NT2/D1 (cell line): ENCODE measurements around the gene NCAM2.

ENCODE experiments used
- DNase-seq: peaks from one replicate; pipeline ENCODE4 v3.0.0-alpha.2; 2011; ENCODE audit warnings: low read depth, low spot score
- H3K27me3 ChIP-seq: 2 replicates; pipeline ENCODE4 v1.6.0; 2011; ENCODE audit warnings: mild to moderate bottlenecking; ENCODE audit not compliant: insufficient read length, insufficient read depth
- H3K36me3 ChIP-seq: 2 replicates; pipeline ENCODE4 v1.6.1; 2011; ENCODE audit warnings: mild to moderate bottlenecking, low read length, mixed read lengths; ENCODE audit not compliant: insufficient read depth, insufficient read length
- H3K4me1 ChIP-seq: 2 replicates; pipeline ENCODE4 v1.5.1; 2011; ENCODE audit not compliant: insufficient read depth, insufficient read length
- H3K4me3 ChIP-seq: 2 replicates; pipeline ENCODE4 v1.5.1; 2011; ENCODE audit warnings: low read depth; ENCODE audit not compliant: insufficient read length
- H3K9ac ChIP-seq: 2 replicates; pipeline ENCODE4 v1.6.0; 2011; ENCODE audit warnings: low read depth; ENCODE audit not compliant: insufficient read length
- H3K9me3 ChIP-seq: 2 replicates; pipeline ENCODE4 v1.5.1; 2011; ENCODE audit warnings: mild to moderate bottlenecking, low read length; ENCODE audit not compliant: insufficient read depth
- SUZ12 ChIP-seq: IDR thresholded peaks from 2 replicates; pipeline ENCODE4 v1.6.1; 2011; ENCODE audit not compliant: insufficient read length, insufficient read depth; ENCODE audit errors: extremely low read depth
- YY1 ChIP-seq: IDR thresholded peaks from 2 replicates; pipeline ENCODE4 v1.6.1; 2011; ENCODE audit not compliant: insufficient read length, insufficient read depth
- ZNF274 ChIP-seq: IDR thresholded peaks from 2 replicates; pipeline ENCODE4 v1.6.1; 2011; ENCODE audit warnings: mild to moderate bottlenecking, low read depth, low read length

The NCAM2 gene

DNA sequence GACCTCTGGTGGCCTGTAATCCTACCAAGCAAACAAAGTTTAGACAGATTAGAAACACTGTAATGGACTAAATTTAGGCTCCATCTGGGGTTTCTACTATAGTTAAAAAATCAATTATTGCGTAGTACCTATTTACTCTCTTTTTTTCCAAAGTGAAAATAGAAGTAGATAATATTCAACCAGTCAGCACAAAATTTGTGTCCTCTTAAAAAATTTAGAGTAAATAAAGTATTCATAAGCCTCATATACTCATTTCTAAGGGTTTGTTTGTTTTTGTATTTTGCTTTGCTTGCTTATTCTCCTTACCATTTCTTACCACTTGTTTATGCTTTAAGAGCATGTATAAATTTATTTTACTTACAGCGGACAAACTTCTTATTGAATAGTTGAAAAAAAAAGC lies 54.5 kb downstream of the NCAM2 start:
- Histone ChIP-seq H3K4me1 (no peaks in the 10 kb centered on the region), H3K9me3 (no peaks in the 10 kb centered on the region), H3K27me3 (no peaks in the 10 kb centered on the region), H3K4me3 (no peak overlapping the region), H3K36me3 (no peaks in the 10 kb centered on the region), H3K9ac (no peak overlapping the region)
- TF ChIP-seq SUZ12 = no peak
- TF ChIP-seq YY1 = no peak
- no peak for TF ChIP-seq ZNF274
- DNase-seq = no peak

- Histone ChIP-seq H3K27me3 (no peaks in the 10 kb centered on the region), H3K9ac (no peak overlapping the region), H3K4me3 (no peak overlapping the region), H3K4me1 (no peaks in the 10 kb centered on the region), H3K9me3 (no peaks in the 10 kb centered on the region), H3K36me3 (no peaks in the 10 kb centered on the region)
- DNase-seq = no peak
- TF ChIP-seq SUZ12 (no peak), YY1 (no peak), ZNF274 (no peak)
Observed at GRCh38 chr21:21057349-21058062, 59.3 kb downstream of the NCAM2 start.

DNA sequence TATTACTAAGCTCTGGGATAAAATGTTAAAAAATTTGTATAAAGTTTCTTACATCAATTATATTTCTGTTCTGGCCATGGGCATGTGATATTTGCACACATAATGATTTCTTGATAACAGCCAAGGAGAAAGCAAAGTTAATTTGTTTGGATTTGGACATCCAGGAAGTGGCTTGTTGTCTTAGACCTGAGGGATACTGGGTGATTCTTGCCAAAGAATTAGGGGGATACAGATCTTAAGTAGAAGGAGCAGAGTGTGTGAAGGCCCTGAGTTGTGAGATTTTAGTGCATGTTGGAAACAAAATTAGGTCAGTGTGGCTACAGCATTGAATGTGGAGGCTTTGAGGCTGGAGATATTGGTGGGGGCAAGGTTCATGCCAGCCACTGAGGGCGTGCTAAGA lies 65.6 kb downstream of the NCAM2 start:
- H3K4me1 ChIP-seq = no peaks in the 10 kb centered on the region
- H3K27me3 ChIP-seq = no peaks in the 10 kb centered on the region
- no peak overlapping the region for H3K4me3 ChIP-seq
- DNase-seq = no peak
- H3K9me3 ChIP-seq = no peaks in the 10 kb centered on the region
- H3K36me3 ChIP-seq = no peaks in the 10 kb centered on the region
- no peak overlapping the region for H3K9ac ChIP-seq
- no peak for TF ChIP-seq YY1
- TF ChIP-seq SUZ12 = no peak
- TF ChIP-seq ZNF274 = no peak

DNA sequence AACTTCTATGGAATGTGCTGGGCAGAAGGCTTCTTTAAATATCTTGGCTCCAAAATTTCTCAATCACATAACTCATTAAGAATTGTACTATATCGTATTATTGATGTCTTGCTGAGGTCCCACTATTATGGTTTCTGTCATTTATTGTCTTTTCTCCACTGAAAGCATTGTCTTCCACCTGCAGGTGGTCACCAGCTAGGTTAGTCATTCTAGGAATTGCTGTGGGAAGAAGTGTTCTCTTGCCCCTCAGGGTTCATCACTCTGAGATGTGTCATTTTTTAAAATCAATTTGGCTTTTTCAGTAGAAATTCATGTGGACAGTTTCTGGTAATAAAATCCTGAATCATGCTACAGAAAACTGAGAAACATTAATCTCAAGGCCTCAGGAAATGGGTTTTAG lies 66.1 kb downstream of the NCAM2 start:
- DNase-seq = no peak
- TF ChIP-seq ZNF274 (no peak), SUZ12 (no peak), YY1 (no peak)
- H3K4me3 ChIP-seq = no peak overlapping the region
- H3K27me3 ChIP-seq = no peaks in the 10 kb centered on the region
- H3K9me3 ChIP-seq = no peaks in the 10 kb centered on the region
- H3K9ac ChIP-seq = no peak overlapping the region
- no peaks in the 10 kb centered on the region for H3K36me3 ChIP-seq
- H3K4me1 ChIP-seq = no peaks in the 10 kb centered on the region

- Histone ChIP-seq H3K4me1 (no peaks in the 10 kb centered on the region), H3K9ac (no peak overlapping the region), H3K36me3 (no peaks in the 10 kb centered on the region), H3K4me3 (no peak overlapping the region), H3K27me3 (no peaks in the 10 kb centered on the region), H3K9me3 (no peaks in the 10 kb centered on the region)
- DNase-seq = no peak
- TF ChIP-seq YY1 = no peak
- TF ChIP-seq SUZ12 = no peak
- no peak for TF ChIP-seq ZNF274
Observed at GRCh38 chr21:21067375-21067774, 69.2 kb downstream of the NCAM2 start.

GRCh38 chr21:21074305-21074704 lies 76.1 kb downstream of the NCAM2 start:
- Histone ChIP-seq H3K9ac (no peak overlapping the region), H3K27me3 (no peaks in the 10 kb centered on the region), H3K4me3 (no peak overlapping the region), H3K9me3 (no peaks in the 10 kb centered on the region), H3K36me3 (no peaks in the 10 kb centered on the region), H3K4me1 (no peaks in the 10 kb centered on the region)
- DNase-seq = no peak
- TF ChIP-seq SUZ12 = no peak
- TF ChIP-seq ZNF274 = no peak
- TF ChIP-seq YY1 = no peak

- H3K9ac ChIP-seq = no peak overlapping the region
Observed at GRCh38 chr21:21076051-21076450, 77.8 kb downstream of the NCAM2 start.

More at GRCh38 chr21:21076051-21076450, 77.8 kb downstream of the NCAM2 start:
- no peaks in the 10 kb centered on the region for H3K27me3 ChIP-seq
- TF ChIP-seq ZNF274 (no peak), SUZ12 (no peak), YY1 (no peak)
- no peaks in the 10 kb centered on the region for H3K9me3 ChIP-seq
- no peaks in the 10 kb centered on the region for H3K36me3 ChIP-seq
- no peak for DNase-seq
- H3K4me3 ChIP-seq = no peak overlapping the region
- no peaks in the 10 kb centered on the region for H3K4me1 ChIP-seq
